Diencephalon (tissue), 1 donor: ENCODE measurements around the gene TRAPPC5. TPM values are rescaled to one million over a fixed set of nuclear protein-coding genes. Genes with fewer than 3 reads are reported as not detected.

Experiments used
- total RNA-seq: library from RNA; depleted of rRNA; stranded (reverse); fragments of >200 nt; gene quantifications from one replicate; pipeline ENCODE4 v1.2.3, GENCODE V29; 2014

The TRAPPC5 gene
- 16.1 TPM for total RNA-seq

GRCh38 chr19:7680606-7681339 is at the start of gene TRAPPC5:
Gene TRAPPC5, plus strand, starts transcription at chr19:7680833. Its CDS starts 1,421 bp downstream, at chr19:7682254.

GRCh38 chr19:7633698-7634097 is 46.9 kb upstream of the TRAPPC5 start, which contains the start of gene PCP2:
Gene PCP2, minus strand, starts transcription at chr19:7633719. Its CDS starts 262 bp downstream, at chr19:7633457.

GRCh38 chr19:7636691-7637373 is 43.8 kb upstream of the TRAPPC5 start, which contains the start of gene STXBP2:
Gene STXBP2, plus strand, starts transcription at chr19:7637110. Its CDS starts 40 bp downstream, at chr19:7637150.

GRCh38 chr19:7668842-7669241 is 11.8 kb upstream of the TRAPPC5 start, which contains the start of gene RETN:
Gene RETN, plus strand, starts transcription at chr19:7669049. Its CDS starts 278 bp downstream, at chr19:7669327.

GRCh38 chr19:7676854-7677253 is 3.8 kb upstream of the TRAPPC5 start, which contains the start of gene MCEMP1:
Gene MCEMP1, plus strand, starts transcription at chr19:7677090. Its CDS starts 31 bp downstream, at chr19:7677121.

GRCh38 chr19:7701654-7702457 is 21.2 kb downstream of the TRAPPC5 start, which contains the start of gene FCER2:
Gene FCER2, minus strand, starts transcription at chr19:7702131. Its CDS starts 2,371 bp downstream, at chr19:7699760.

GRCh38 chr19:7732045-7732444 is 51.4 kb downstream of the TRAPPC5 start, which contains the start of gene CLEC4G:
Gene CLEC4G, minus strand, starts transcription at chr19:7732110. Its CDS starts 8 bp downstream, at chr19:7732102.

Other genes with a start within 250 kb of the TRAPPC5 start
- 1.8 TPM for gene PEX11G, start 191.8 kb upstream of the TRAPPC5 start, total RNA-seq
- 11.3 TPM for gene ZNF358, start 164.7 kb upstream of the TRAPPC5 start, total RNA-seq
- 9.9 TPM for gene MCOLN1, start 158.2 kb upstream of the TRAPPC5 start, total RNA-seq
- gene PNPLA6, start 145.1 kb upstream of the TRAPPC5 start, total RNA-seq: 63.7 TPM
- 15.5 TPM for gene CAMSAP3, start 85.0 kb upstream of the TRAPPC5 start, total RNA-seq
- gene XAB2, start 51.3 kb upstream of the TRAPPC5 start, total RNA-seq: 18.2 TPM
- gene PET100, start 51.0 kb upstream of the TRAPPC5 start, total RNA-seq: 23.3 TPM
- not detected for gene PCP2, start 47.1 kb upstream of the TRAPPC5 start, total RNA-seq
- gene STXBP2, start 43.7 kb upstream of the TRAPPC5 start, total RNA-seq: 3.5 TPM
- gene RETN, start 11.8 kb upstream of the TRAPPC5 start, total RNA-seq: 0.92 TPM
- gene MCEMP1, start 3.7 kb upstream of the TRAPPC5 start, total RNA-seq: not detected
- 0.46 TPM for gene FCER2, start 21.3 kb downstream of the TRAPPC5 start, total RNA-seq
- gene CLEC4G, start 51.3 kb downstream of the TRAPPC5 start, total RNA-seq: 0.92 TPM
- gene CD209, start 66.7 kb downstream of the TRAPPC5 start, total RNA-seq: 0.69 TPM
- not detected for gene CLEC4M, start 82.4 kb downstream of the TRAPPC5 start, total RNA-seq
- gene EVI5L, start 149.4 kb downstream of the TRAPPC5 start, total RNA-seq: 55.4 TPM
- gene PRR36, start 193.6 kb downstream of the TRAPPC5 start, total RNA-seq: 3.5 TPM
- gene LRRC8E, start 207.7 kb downstream of the TRAPPC5 start, total RNA-seq: under 0.01 TPM
- gene MAP2K7, start 223.0 kb downstream of the TRAPPC5 start, total RNA-seq: 6.9 TPM
- not detected for gene TGFBR3L, start 234.0 kb downstream of the TRAPPC5 start, total RNA-seq
- 7.4 TPM for gene SNAPC2, start 239.5 kb downstream of the TRAPPC5 start, total RNA-seq
- 29.3 TPM for gene CTXN1, start 245.3 kb downstream of the TRAPPC5 start, total RNA-seq